H1 (cell line): Measurements from ENCODE around the gene CDC42EP1. TPM values are rescaled to one million over a fixed set of nuclear protein-coding genes. Genes with fewer than 3 reads are reported as not detected.

ENCODE experiments used
- ATF2 ChIP-seq: IDR thresholded peaks from 2 replicates; pipeline ENCODE4 v1.6.1; 2012; ENCODE audit warnings: low read length, inconsistent platforms
- CHD1 ChIP-seq: IDR thresholded peaks from 2 replicates; pipeline ENCODE4 v1.6.1; 2012; ENCODE audit warnings: low read depth, low read length, improper control_type of control experiment
- CHD7 ChIP-seq: fragments of 300-600 bp; sonication (generic); IDR thresholded peaks from 2 replicates; pipeline ENCODE4 v1.7.1; 2012; ENCODE audit warnings: low read length, moderate library complexity, mild to moderate bottlenecking, inconsistent platforms; ENCODE audit not compliant: insufficient replicate concordance
- CREB1 ChIP-seq: IDR thresholded peaks from 2 replicates; pipeline ENCODE4 v1.6.1; 2012; ENCODE audit warnings: inconsistent platforms
- POLR2A ChIP-seq, 2 experiments: IDR thresholded peaks; 1 replicate in 1 of 2; 2 replicates in 1 of 2; pipeline ENCODE4 v1.6.1; 2011; ENCODE audit warnings: low read depth in 2 of 2, low read length in 2 of 2, mild to moderate bottlenecking in 2 of 2; ENCODE audit errors: control extremely low read depth in 1 of 2
- SIX5 ChIP-seq: IDR thresholded peaks from 2 replicates; pipeline ENCODE4 v1.6.1; 2011; ENCODE audit warnings: mild to moderate bottlenecking, low read depth, low read length
- SP4 ChIP-seq: IDR thresholded peaks from 2 replicates; pipeline ENCODE4 v1.6.1; 2012; ENCODE audit warnings: low read length, inconsistent platforms
- polyA plus RNA-seq, 7 experiments: library from polyadenylated mRNA; depleted of rRNA in 3 of 7; stranded (reverse) in 5 of 7; unstranded in 2 of 7; fragments of >200 nt in 5 of 7; fragments of 200-250 nt in 2 of 7; gene quantifications; 1 replicate in 5 of 7; 2 replicates in 1 of 7; 4 replicates in 1 of 7; pipeline versions ENCODE4 v1.2.1 to v1.2.3, GENCODE V29; 2011 to 2013; ENCODE audit warnings: missing spikeins in 2 of 7, mixed read lengths in 2 of 7
- total RNA-seq: library from RNA; stranded (reverse); fragmentation: NEBNext Ultra II Directional; extraction: Animal tissue kit (Norgen Biotek cat#: 25700); gene quantifications from 2 replicates; pipeline ENCODE4 v1.2.1, GENCODE V29; 2021

Gene CDC42EP1
- total and polyA plus RNA-seq, 2 of the 8 experiments (the other 6 are each of a cell fraction or from before 2014, with no cell fraction given) = 8.3 to 11.2 TPM

- no peak for TF ChIP-seq CREB1
- no peak for TF ChIP-seq ATF2
- TF ChIP-seq POLR2A (IDR thresholded peaks at IDR 0.05; ENCODE audit: control extremely low read depth in 1 of 2, low read depth in 2 of 2, low read length in 2 of 2) = no peak
- no peak for TF ChIP-seq CHD1
- TF ChIP-seq SP4 = no peak
- no peak for TF ChIP-seq SIX5
- no peak for TF ChIP-seq CHD7
- TF ChIP-seq, all 59 proteins: peak for 0
Observed at GRCh38 chr22:37565830-37566229, 5.5 kb downstream of the CDC42EP1 start (continued).
